GM19035 (cell line): Measurements from ENCODE around the gene CCSER1.
"Not testable (repeated sequence)": the region's sequence is repeated elsewhere in the genome, so short reads cannot be mapped to it uniquely, and the experiment has no call there.

Source experiments
- ATAC-seq: cut with Tn5 transposase; IDR thresholded peaks from one replicate; pipeline ENCODE4 v1.9.1; 2021; ENCODE audit not compliant: unreplicated experiment

CCSER1 gene

GRCh38 chr4:90904021-90904420, 776.8 kb downstream of the CCSER1 start:
- no peak for ATAC-seq

- ATAC-seq: no peak
Measured at GRCh38 chr4:90906239-90906638, 779.0 kb downstream of the CCSER1 start.

GRCh38 chr4:90911724-90912434, 784.7 kb downstream of the CCSER1 start:
- not testable (repeated sequence) for ATAC-seq

GRCh38 chr4:90922174-90922573, 795.0 kb downstream of the CCSER1 start:
- ATAC-seq: no peak

GRCh38 chr4:90926957-90927356, 799.8 kb downstream of the CCSER1 start:
- ATAC-seq: no peak

GRCh38 chr4:90943311-90943710, 816.1 kb downstream of the CCSER1 start:
- no peak for ATAC-seq

- ATAC-seq: no peak
Measured at GRCh38 chr4:90946945-90947344, 819.8 kb downstream of the CCSER1 start.

GRCh38 chr4:90950385-90950841, 823.2 kb downstream of the CCSER1 start:
- no peak for ATAC-seq

- no peak for ATAC-seq
Measured at GRCh38 chr4:90951037-90951436, 823.8 kb downstream of the CCSER1 start.

GRCh38 chr4:90958256-90958895, 831.2 kb downstream of the CCSER1 start:
- no peak for ATAC-seq

GRCh38 chr4:90960433-90960832, 833.2 kb downstream of the CCSER1 start:
- peak; percentile 43 for ATAC-seq

- peak; percentile 46 for ATAC-seq
Measured at GRCh38 chr4:90960840-90961239, 833.6 kb downstream of the CCSER1 start.

GRCh38 chr4:90970021-90970420, 842.8 kb downstream of the CCSER1 start:
- no peak for ATAC-seq

GRCh38 chr4:90977726-90978125, 850.5 kb downstream of the CCSER1 start:
- no peak for ATAC-seq

- no peak for ATAC-seq
Measured at GRCh38 chr4:90979556-90979955, 852.4 kb downstream of the CCSER1 start.

GRCh38 chr4:90982813-90983212, 855.6 kb downstream of the CCSER1 start:
- no peak for ATAC-seq

GRCh38 chr4:90990284-90990683, 863.1 kb downstream of the CCSER1 start:
- no peak for ATAC-seq

- no peak for ATAC-seq
Measured at GRCh38 chr4:90992213-90992612, 865.0 kb downstream of the CCSER1 start.

- ATAC-seq: no peak
Measured at GRCh38 chr4:90994851-90995574, 867.8 kb downstream of the CCSER1 start.

GRCh38 chr4:90995996-90996395, 868.8 kb downstream of the CCSER1 start:
- ATAC-seq: no peak

GRCh38 chr4:90996813-90997212, 869.6 kb downstream of the CCSER1 start:
- no peak for ATAC-seq

GRCh38 chr4:91015861-91016260, 888.7 kb downstream of the CCSER1 start:
- no peak for ATAC-seq
